H1 (cell line): ENCODE data around the gene PPP1R3G. TPM values are rescaled to one million over a fixed set of nuclear protein-coding genes. Genes with fewer than 3 reads are reported as not detected.

Experiments used
- RXRA ChIP-seq: IDR thresholded peaks from 2 replicates; pipeline ENCODE4 v1.6.1; 2011; ENCODE audit warnings: low read depth, mild to moderate bottlenecking, low read length, moderate library complexity; ENCODE audit not compliant: insufficient read depth
- TAF7 ChIP-seq: optimal IDR thresholded peaks from 2 replicates; pipeline ENCODE3; 2011; ENCODE audit warnings: low read depth, mild to moderate bottlenecking, inconsistent platforms, low read length, moderate library complexity, borderline replicate concordance
- polyA plus RNA-seq, 7 experiments: library from polyadenylated mRNA; depleted of rRNA in 3 of 7; stranded (reverse) in 5 of 7; unstranded in 2 of 7; fragments of >200 nt in 5 of 7; fragments of 200-250 nt in 2 of 7; gene quantifications; 1 replicate in 5 of 7; 2 replicates in 1 of 7; 4 replicates in 1 of 7; pipeline versions ENCODE4 v1.2.1 to v1.2.3, GENCODE V29; 2011 to 2013; ENCODE audit warnings: missing spikeins in 2 of 7, mixed read lengths in 2 of 7
- total RNA-seq: library from RNA; stranded (reverse); fragmentation: NEBNext Ultra II Directional; extraction: Animal tissue kit (Norgen Biotek cat#: 25700); gene quantifications from 2 replicates; pipeline ENCODE4 v1.2.1, GENCODE V29; 2021

PPP1R3G gene
- total and polyA plus RNA-seq, 2 of the 8 experiments (the other 6 are each of a cell fraction or from before 2014, with no cell fraction given): 0.03 to 0.09 TPM

- no peak for TF ChIP-seq RXRA
- TF ChIP-seq TAF7: no peak
Observed at GRCh38 chr6:5091210-5092069, 6.3 kb downstream of the PPP1R3G start (continued).
